ENCODE data around the gene VSX2.
"Not testable (repeated sequence)": the region's sequence is repeated elsewhere in the genome, so short reads cannot be mapped to it uniquely, and the experiment has no call there.

The VSX2 gene

GRCh38 chr14:74260525-74261233 lies 21.4 kb downstream of the VSX2 start:
- no peak for DNase-seq

GRCh38 chr14:74261288-74261687 lies 22.0 kb downstream of the VSX2 start:
- no peak for DNase-seq

- no peak for DNase-seq
Observed at GRCh38 chr14:74262076-74262475, 22.8 kb downstream of the VSX2 start.

- DNase-seq: no peak
Observed at GRCh38 chr14:74263181-74263580, 23.9 kb downstream of the VSX2 start.

GRCh38 chr14:74263921-74264320 lies 24.7 kb downstream of the VSX2 start:
- DNase-seq: no peak

GRCh38 chr14:74265301-74265965 lies 26.2 kb downstream of the VSX2 start:
- DNase-seq: no peak

- no peak for DNase-seq
Observed at GRCh38 chr14:74267588-74267987, 28.3 kb downstream of the VSX2 start.

GRCh38 chr14:74270382-74271177 lies 31.3 kb downstream of the VSX2 start:
- DNase-seq: not testable (repeated sequence)

- no peak for DNase-seq
Observed at GRCh38 chr14:74271365-74271764, 32.1 kb downstream of the VSX2 start.

- DNase-seq: no peak
Observed at GRCh38 chr14:74275241-74275841, 36.1 kb downstream of the VSX2 start.

- no peak for DNase-seq
Observed at GRCh38 chr14:74278080-74278479, 38.8 kb downstream of the VSX2 start.

GRCh38 chr14:74281069-74281468 lies 41.8 kb downstream of the VSX2 start:
- DNase-seq: no peak

GRCh38 chr14:74286736-74287135 lies 47.5 kb downstream of the VSX2 start:
- DNase-seq: no peak

- no peak for DNase-seq
Observed at GRCh38 chr14:74289801-74290200, 50.6 kb downstream of the VSX2 start.

GRCh38 chr14:74290415-74290814 lies 51.2 kb downstream of the VSX2 start:
- no peak for DNase-seq

- no peak for DNase-seq
Observed at GRCh38 chr14:74292061-74292460, 52.8 kb downstream of the VSX2 start.

GRCh38 chr14:74293606-74294005 lies 54.4 kb downstream of the VSX2 start:
- no peak for DNase-seq

GRCh38 chr14:74296037-74296467 lies 56.8 kb downstream of the VSX2 start:
- DNase-seq: no peak

- DNase-seq: no peak
Observed at GRCh38 chr14:74297986-74298385, 58.7 kb downstream of the VSX2 start.

- no peak for DNase-seq
Observed at GRCh38 chr14:74299061-74299545, 59.9 kb downstream of the VSX2 start.

GRCh38 chr14:74301594-74302151 lies 62.4 kb downstream of the VSX2 start:
- DNase-seq: no peak

- DNase-seq: peak; percentile 21
Observed at GRCh38 chr14:74302152-74302628, 62.9 kb downstream of the VSX2 start.

Data from NCI-H146 (cell line).